Measurements from ENCODE around the gene ZNF423. TPM values are rescaled to one million over a fixed set of nuclear protein-coding genes. Genes with fewer than 3 reads are reported as not detected.

ZNF423 gene
- total RNA-seq, 6 experiments from 2014 or later = 0.43 to 1.2 (median 0.89) TPM

DNA sequence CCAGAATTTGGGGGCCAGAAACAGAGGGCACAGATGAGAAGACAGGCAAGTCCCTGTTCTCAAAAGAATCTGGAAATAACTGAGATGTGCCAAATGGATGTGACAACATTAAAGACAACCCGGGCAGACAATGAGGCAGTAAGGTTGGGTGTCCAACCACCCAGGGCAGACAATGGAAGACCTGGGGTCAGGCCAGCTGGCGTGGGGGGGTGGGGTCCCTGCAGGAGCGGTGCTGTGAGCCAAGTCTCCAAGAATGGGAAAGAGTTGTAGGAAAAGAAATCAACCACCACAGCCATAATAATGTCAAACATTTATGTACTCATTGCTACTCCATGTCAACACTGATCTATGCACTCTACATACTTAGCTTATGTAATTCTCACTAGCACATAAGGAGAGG, 279.0 kb downstream of the ZNF423 start:
- no peak overlapping the region for H3K27ac ChIP-seq
- no peaks in the 10 kb centered on the region for H3K36me3 ChIP-seq
- ATAC-seq (no peak), DNase-seq (no peak)
- H3K4me1 ChIP-seq = peaks cover 0 to 8% (median 0%) of the 10 kb centered on the region in 4 donors
- 86% methylated on average over 1 of the region's 3 CpGs for WGBS (ENCODE audit: insufficient coverage, low coverage, low lambda C conversion rate, missing lambda C conversion rate)
- H3K27me3 ChIP-seq = no peaks in the 10 kb centered on the region
- no peak overlapping the region for H3K4me3 ChIP-seq
- H3K9me3 ChIP-seq = no peaks in the 10 kb centered on the region
- intact Hi-C loops (cut with DNase I) = no loop called here
- no peak for TF ChIP-seq POLR2A (IDR thresholded peaks at IDR 0.05)
- TF ChIP-seq, protein P1, sequence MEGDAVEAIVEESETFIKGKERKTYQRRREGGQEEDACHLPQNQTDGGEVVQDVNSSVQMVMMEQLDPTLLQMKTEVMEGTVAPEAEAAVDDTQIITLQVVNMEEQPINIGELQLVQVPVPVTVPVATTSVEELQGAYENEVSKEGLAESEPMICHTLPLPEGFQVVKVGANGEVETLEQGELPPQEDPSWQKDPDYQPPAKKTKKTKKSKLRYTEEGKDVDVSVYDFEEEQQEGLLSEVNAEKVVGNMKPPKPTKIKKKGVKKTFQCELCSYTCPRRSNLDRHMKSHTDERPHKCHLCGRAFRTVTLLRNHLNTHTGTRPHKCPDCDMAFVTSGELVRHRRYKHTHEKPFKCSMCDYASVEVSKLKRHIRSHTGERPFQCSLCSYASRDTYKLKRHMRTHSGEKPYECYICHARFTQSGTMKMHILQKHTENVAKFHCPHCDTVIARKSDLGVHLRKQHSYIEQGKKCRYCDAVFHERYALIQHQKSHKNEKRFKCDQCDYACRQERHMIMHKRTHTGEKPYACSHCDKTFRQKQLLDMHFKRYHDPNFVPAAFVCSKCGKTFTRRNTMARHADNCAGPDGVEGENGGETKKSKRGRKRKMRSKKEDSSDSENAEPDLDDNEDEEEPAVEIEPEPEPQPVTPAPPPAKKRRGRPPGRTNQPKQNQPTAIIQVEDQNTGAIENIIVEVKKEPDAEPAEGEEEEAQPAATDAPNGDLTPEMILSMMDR (IDR thresholded peaks at IDR 0.05) = no peak

DNA sequence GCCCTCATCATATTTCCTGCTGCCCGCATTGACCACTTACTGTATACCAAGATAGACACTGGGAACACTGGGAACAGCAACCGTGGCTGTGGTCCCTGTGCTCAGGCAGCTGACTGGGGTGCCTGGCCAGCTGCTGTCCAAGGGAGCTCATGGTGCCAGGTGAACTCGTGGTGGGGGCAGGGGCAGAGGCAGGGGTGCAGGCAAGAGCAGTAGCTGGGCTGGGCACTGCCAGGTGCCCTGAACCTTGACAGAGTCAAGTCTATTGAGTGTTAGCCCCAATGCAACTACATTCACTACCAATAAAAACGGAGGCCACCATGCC, 279.8 kb downstream of the ZNF423 start:
- 50% methylated on average over 1 of the region's 4 CpGs for WGBS (ENCODE audit: insufficient coverage, low coverage, low lambda C conversion rate, missing lambda C conversion rate)
- no peaks in the 10 kb centered on the region for H3K36me3 ChIP-seq
- no peak overlapping the region for H3K4me3 ChIP-seq
- intact Hi-C loops (cut with DNase I) = no loop called here
- TF ChIP-seq, protein P1 (IDR thresholded peaks at IDR 0.05) = no peak
- TF ChIP-seq POLR2A (IDR thresholded peaks at IDR 0.05) = no peak
- DNase-seq (no peak), ATAC-seq (no peak)
- H3K4me1 ChIP-seq = peaks cover 0 to 8% (median 0%) of the 10 kb centered on the region in 4 donors
- no peaks in the 10 kb centered on the region for H3K9me3 ChIP-seq
- no peaks in the 10 kb centered on the region for H3K27me3 ChIP-seq
- H3K27ac ChIP-seq = no peak overlapping the region

DNA sequence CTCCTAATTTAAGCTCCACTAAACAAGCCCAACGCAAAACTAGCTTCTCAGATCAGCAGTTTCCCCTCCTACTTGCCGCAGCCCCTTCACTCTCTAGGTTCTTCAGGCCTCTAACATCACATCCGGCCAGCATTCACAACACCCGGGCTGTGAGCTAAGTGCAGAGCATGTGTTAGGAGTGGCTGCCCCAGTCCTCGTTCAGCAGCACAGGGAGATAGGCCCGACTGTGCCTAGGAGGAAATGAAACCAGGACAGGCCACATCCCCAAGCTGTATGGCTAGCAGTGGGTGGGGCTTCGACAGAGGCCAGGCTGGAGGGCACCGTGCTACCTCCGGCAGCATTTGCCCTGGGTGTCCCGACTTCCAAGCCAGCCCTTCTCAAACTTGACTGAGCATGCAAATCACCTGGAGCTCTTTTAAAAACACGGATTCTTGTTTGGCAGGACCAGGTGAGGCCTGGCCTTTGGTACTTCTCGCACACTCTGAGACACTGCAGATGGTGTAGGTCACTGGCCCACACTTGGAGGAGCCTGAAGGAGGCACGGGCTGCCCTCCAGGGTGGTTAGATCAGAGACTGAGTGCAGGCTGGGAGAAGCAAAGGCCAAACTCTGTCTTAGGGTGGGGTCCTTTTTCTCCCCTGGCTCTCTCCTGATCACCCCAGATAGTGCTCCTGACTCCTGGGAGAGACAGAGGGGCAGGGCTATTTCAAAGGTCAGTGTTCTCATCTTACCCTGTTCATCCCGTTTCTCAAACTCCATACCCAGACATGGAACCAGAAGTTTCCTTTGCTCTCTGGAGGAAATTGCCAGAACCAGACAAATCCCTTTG, 280.4 kb downstream of the ZNF423 start:
- WGBS (ENCODE audit: insufficient coverage, low coverage, low lambda C conversion rate, missing lambda C conversion rate) = 55% methylated on average over 7 of the region's 14 CpGs
- Histone ChIP-seq H3K36me3 (no peaks in the 10 kb centered on the region), H3K9me3 (no peaks in the 10 kb centered on the region), H3K27me3 (no peaks in the 10 kb centered on the region), H3K4me3 (no peak overlapping the region), H3K4me1 (peaks cover 0 to 8% (median 0%) of the 10 kb centered on the region in 4 donors), H3K27ac (no peak overlapping the region)
- peak in 1 of 3 donors; percentile 42 for DNase-seq
- intact Hi-C loops (cut with DNase I) = no loop called here
- ATAC-seq = peak; percentile 63 to 88 (median 80)
- TF ChIP-seq POLR2A (IDR thresholded peaks at IDR 0.05) = no peak
- TF ChIP-seq, protein P1 (IDR thresholded peaks at IDR 0.05) = no peak

DNA sequence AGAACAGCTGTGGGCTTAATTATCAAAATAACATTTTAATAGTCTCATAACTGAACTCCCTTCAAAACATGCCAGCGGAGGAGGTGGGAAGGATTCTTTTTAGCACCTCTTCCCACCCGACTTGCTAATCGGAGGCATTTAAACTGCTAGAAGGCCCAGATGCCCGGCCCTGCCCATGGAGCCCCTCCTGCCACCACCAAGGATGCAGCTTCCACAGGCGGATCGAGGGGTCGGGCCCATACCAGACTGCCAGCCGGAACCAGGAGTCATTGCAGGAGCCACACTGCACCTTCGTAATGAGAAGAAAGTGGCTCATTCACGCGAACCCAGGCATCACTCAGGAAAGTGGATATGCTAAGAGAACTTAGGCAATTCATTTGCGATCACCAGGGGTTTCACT, 281.1 kb downstream of the ZNF423 start:
- Histone ChIP-seq H3K9me3 (no peaks in the 10 kb centered on the region), H3K27ac (no peak overlapping the region), H3K36me3 (no peaks in the 10 kb centered on the region), H3K4me1 (peaks cover 0 to 8% (median 0%) of the 10 kb centered on the region in 4 donors), H3K27me3 (no peaks in the 10 kb centered on the region), H3K4me3 (no peak overlapping the region)
- 88% methylated on average over 4 of the region's 12 CpGs for WGBS (ENCODE audit: insufficient coverage, low coverage, low lambda C conversion rate, missing lambda C conversion rate)
- DNase-seq (no peak), ATAC-seq (no peak)
- intact Hi-C loops (cut with DNase I) = no loop called here
- TF ChIP-seq, protein P1 (IDR thresholded peaks at IDR 0.05) = no peak

All from right lobe of liver (tissue), 6 donors.